COR-L47 (cell line): ENCODE results near the gene OAF.
"Not testable (repeated sequence)": the region's sequence is repeated elsewhere in the genome, so short reads cannot be mapped to it uniquely, and the experiment has no call there.

Experiments
- DNase-seq: peaks from one replicate; lab custom pipeline; 2025; lab: John Stamatoyannopoulos, UW

Gene OAF

DNA sequence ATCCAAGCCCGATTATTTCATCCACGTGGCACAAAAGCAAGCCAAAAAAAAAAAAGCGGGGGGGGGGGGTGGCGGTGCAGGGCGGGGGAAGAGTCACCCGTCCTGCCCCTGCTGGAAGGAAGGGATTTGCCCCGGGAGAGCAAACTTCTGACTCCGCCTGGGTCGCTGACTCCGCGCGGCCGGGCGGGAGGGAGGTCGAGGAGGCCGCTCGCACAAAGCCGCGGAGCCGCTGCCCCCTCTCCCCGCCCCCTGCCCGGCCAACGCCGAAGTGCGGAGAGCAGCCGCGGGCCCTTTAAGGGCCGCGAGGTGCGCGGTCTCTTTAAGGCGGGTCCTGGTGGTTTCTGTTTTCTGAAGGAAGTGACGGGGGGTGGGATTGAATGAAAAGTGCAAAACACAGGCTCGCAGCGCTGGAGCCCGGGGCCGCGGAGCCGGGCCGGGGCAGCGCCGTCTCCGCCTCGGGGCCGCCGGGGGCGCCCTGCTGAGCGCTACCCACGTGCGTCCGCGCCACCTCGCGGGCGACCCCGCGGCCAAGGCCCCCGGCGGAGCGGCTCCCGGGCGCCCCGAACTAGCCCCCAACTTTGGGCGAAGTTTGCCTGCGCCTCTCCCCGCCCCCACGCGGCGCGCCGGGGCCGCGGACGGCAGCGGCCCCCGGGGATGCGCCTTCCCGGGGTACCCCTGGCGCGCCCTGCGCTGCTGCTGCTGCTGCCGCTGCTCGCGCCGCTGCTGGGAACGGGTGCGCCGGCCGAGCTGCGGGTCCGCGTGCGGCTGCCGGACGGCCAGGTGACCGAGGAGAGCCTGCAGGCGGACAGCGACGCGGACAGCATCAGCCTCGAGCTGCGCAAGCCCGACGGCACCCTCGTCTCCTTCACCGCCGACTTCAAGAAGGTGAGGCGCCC is at the start of gene OAF:
Gene OAF, plus strand, starts transcription at position 407 of the 896 bp plus-strand sequence. Its CDS starts 248 bp downstream, at position 655.
- DNase-seq: no peak

DNA sequence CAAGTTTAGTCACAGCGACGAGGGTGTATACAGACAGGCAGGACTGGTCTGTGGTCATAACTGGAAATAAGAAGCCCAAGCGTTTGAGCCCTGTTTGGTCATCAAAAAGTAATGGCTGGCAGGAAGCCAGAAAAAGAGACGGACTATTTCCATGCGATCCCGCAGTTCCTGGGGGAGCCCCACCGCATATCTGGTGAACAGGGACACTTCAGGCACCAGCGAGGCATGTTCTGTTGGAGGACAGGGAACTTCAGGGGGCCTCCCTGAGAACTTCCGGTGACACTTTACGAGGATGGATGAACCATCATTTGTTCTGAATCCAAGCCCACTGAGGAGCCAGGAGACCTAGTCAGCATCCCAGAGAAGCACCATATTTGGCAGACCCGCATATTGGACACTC is 43.2 kb upstream of the OAF start:
- no peak for DNase-seq

DNA sequence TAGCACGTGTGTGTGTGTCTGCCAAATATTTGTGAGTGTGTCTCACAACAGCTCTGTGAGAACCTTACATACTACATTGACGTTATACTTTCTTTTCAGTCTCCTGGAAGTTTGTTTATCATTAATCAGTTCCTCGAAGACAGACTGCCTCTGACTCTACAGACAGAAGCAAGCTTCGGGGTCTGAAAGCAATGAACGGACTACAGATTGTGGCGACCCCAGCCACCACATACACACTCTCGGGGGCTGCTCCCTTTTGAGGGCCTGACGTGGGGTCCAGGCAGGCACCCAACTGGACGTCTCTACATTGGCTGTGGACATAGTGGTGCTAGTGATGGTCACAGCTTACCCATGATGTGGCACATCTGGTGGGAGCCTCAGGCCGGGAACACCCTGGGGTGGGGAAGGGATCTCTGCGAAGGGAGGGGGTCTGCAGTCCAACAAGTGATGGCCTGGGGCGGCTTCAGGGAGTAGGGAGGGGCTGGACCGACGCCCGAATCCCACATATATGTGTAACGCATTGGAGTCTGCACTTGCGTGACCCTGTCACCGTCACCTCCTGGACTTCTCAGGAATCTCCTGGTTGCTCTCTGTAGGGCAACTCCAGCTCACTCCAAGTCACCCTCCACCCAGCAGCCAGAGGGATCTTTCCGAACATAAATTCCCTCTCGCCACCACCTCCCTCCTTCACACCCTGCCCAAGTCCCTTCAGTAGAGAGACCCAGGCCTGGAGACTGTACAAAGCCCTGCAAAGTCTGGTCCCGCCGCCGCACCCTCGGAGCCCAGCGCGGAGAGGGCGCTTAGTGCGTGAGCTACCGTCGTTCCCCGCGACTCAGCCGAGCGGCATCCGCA is 42.5 kb upstream of the OAF start:
- no peak for DNase-seq

DNA sequence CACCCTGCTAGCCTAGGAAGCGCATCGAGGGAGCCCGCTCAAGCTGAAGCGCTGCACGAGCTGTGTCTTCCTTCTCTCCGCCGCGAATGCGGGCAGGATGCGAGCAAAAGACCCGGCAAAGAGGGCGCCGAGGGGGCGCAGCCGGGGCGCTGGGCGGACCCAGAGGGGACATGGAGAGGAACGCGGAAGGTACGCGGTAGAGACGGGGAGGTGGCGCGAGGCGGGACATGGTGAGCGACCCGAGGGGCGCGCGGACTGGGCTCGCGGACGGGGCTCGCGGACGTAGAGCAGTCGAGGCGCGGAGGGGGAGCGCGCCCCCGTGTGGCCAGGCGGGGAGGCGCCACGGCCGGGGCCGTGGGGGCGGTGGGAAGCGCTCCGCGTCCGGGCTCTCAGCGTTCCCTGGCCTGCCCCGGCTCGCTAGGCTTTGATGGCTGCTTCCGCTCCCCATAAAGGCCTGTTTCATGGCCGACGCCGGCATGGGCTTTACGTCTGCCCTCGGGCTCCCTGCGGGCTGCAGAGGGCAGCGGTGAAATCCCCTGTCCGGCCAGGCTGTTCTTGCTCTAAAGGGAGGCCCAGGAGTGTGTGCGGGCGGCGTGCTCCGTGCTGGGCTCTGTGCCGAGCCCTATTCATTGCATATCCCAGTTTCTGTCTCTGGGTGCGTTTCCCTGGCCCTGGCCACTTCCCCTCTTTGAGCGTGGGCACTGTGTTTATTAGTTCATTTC is 41.7 kb upstream of the OAF start:
- DNase-seq: peak; percentile 46

DNA sequence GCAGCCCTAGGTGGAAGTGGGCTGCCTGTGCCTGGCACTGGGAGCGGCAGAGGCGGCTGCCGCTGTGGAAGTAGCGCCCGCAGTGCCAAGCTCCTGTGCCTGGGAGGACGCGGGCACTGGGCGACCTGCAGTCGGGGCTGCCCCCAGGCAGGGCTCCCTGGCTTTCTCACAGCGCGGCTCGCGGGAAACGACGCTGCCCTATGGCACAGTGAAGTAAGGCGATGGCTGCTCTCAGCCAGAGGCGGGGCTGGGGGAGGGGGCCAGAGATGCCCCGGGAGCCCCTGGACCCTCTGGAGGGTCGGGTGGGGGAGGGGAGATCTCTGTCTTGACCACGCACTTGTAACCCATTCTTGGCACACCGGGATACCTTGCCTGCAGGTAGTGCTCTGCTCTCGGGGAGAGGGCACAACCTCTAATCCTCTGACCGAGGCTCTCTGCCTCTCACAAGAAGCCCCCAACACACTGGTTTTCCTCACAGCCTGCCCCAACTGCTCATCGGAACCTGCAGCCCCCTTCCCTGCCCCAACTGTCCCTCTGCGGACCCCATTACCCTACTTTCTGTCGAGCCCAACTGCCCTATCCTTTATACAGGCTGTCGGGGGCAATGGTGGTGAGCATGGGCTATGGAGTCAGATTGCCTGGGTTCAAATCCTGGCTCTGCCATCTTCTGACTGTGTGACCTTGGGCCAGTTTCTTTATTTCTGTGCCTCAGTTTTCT is 40.7 kb upstream of the OAF start:
- DNase-seq: no peak

DNA sequence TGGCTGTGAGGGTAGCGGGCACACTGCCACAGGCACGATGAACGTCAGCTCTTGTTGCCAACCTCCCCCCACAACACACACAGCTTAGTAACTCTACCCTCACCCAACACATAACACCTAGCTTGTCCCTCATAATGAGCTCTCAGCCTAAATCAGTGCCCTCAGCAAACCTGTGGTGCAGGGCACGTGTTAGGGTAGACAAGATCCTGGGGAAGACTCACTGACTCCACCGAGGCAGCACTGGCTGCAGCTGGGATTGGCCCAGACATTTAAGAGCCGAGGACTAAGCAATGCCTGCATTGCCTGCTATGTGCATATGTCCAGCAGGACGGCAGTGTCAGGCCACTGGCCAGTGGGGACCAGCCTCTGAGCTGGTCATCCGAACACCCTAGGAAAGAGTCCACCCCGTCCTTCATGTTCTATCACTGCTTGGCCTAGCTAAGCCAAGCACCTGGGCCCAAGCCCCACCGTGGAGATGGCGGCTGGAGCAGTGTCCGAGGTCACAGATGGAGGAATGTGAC is 40.0 kb upstream of the OAF start:
- no peak for DNase-seq

DNA sequence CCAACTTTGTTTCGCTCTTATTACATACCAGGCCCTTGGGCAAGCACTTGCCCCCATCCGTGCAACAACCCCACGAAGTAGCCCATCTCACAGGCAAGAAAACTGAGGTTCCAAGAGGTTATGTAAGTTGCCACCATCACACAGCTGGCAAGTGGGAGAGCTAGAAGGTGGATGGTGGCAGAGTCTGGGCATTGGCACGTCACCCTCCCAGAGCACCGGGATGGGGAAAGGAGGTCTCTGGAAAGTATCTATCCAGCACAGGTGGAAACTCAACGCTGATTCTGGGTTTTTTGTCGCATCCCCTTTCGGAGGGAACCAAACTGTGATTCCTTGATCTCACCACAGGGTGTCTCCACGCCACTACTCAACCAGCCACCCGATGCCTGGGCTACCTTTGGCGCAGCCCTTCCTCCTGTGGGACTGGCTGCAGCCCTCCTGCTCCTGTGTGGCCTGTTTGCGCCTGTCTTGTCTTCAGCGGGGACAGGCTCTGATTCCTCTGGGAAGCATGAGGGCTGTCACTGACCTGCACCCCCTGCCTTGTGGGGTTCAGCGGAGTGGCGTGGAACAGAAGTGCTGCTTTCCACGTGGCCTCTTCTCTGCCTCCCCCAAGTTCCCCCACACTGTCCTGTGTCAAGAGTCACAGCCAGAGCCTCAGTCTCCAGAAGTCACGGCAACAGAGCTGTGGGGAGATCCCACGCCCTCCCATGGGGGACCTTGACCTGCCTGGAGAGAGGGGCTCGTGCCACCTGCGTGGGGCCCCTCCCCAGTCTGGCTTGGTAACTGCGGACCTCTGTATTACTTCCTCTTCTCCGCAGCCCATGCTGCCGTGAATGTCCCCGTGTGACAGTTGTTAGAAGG is 38.5 kb upstream of the OAF start:
- peak; percentile 46 for DNase-seq

DNA sequence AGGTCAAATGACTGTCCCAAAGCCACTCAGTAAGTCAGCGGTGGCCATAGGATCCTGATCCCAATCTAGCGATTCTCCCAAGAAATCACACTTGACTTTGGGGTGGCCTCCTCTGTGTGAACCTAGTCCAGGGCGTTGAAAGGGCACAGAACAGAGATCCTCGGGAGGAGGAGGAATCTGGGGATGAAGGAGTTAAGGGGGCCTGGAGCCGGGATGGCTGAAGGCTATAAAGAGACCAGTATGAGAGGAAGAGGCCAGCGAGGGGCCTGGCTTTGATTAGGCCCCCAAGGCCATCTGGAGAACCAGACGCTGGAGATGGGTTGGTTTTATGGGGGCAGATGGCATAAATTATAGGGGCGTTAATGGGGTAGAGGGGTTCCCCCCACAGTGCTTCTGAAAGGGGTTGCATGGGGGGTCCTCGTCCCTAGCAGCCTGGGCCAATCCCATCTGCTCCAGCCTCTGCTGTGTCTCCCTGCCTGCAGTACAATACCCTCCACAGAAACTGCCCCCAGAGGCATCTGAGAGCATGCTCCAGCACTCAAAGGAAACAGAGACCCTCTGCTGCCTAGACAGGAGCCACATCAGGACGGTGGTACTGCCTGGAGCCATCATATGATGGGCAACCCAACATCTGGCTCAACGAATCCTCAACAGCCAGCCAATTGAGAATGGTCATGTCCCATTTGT is 37.7 kb upstream of the OAF start:
- no peak for DNase-seq

DNA sequence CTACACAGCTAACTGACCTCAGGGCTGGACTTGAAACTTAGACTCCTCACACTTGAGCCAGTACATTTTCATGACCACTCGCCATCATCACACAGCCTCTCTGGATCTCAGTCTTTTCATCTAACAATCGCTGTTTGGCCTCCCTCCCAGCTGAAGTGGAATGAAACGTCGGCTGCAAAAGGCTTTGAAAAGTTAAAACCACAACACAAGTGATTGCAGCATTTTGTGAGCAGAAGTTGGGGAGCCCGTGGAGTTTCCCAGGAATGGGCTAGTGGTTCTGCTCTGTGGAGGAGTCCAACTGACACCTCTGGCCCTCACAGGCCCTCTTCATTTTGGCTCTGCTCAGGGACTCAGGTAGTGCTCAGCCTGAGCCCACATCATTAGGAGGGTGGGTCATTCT is 37.0 kb upstream of the OAF start:
- DNase-seq: no peak

DNA sequence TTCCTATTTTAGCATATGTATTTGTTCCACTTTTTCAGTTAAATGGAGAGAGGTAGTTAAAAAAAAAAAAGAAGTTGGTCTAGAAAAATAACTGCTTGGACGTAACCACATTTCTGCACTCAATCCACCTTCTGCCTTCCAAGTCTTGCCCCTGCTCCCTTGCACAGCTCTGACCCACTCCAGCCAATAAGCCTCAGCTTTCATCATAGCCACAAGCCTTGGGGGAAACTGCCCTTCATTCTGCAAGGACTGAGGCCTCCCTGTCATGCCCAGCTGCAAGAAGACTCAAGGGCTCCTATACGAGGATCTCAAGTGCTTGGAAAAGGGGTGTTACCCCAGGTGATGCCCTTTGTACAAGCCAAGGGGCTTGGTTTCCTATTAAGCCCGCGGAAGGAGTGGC is 36.0 kb upstream of the OAF start:
- DNase-seq: no peak

DNA sequence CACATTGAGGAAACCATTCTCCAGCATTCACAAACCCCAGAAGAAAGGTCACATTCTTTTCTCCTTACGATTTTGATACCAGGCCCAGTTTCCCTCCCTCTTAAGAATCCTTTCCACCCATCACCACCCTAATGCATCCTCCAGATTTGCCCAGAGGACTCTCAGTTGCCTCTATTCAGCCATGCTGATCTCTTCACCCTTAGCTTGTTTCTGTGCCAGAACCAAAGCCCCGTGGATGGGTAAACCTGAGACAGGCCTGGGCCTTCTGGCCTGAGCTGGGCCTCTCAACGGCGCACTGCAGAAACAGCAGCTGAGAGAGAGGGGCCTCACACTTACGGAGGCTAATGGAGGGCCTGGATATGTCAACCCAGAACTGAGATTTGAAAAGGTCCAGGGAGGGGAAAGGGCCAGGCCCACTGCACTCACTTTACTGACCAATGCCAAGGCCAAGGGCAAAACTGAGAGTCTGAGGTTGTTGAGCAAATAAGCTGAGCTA is 32.2 kb upstream of the OAF start:
- no peak for DNase-seq

DNA sequence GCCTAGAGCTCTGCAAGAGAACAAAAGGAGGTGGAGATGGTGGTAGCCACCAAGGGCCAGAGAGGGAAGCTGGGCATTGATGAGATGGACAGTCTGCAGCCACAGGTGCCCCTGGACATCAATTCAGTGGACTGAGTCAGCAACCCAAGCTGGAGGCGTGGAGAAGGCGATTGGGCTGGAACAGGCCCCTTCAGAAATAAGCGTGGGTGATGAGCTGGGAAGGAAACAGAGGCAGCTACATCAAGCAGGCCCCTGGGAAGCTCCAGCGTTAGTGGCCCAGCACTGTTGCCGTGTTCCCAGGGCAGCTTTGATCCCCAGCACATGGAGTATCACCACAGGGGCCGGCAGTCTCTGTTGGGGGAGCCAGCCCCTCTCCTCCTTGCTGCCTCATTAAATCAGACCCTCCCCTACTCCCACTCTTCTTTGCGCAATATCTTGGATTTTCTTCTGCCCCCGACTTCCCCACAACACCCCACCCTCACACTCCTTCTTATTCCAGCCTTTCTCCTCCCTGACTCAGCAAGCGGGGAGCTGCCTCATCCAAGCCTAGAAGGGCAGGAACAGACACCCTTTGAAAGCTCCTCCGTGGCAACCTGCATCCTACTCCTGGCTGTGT is 31.7 kb upstream of the OAF start:
- DNase-seq: no peak

DNA sequence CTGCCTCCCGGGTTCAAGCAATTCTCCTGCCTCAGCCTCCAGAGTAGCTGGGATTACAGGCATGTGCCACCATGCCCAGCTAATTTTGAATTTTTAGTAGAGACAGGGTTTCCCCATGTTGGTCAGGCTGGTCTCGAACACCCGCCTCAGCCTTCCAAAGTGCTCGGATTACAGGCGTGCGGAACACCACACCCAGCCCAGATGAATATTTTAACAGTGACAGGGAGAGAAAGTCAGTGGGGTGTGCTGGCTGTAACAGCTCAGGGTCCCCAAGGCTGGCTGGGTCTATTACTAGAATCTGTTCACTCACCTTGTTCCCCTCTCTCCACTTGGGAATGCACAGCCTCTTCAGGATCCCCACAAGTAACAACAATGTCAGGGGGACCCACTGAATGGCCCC is 30.8 kb upstream of the OAF start:
- not testable (repeated sequence) for DNase-seq

DNA sequence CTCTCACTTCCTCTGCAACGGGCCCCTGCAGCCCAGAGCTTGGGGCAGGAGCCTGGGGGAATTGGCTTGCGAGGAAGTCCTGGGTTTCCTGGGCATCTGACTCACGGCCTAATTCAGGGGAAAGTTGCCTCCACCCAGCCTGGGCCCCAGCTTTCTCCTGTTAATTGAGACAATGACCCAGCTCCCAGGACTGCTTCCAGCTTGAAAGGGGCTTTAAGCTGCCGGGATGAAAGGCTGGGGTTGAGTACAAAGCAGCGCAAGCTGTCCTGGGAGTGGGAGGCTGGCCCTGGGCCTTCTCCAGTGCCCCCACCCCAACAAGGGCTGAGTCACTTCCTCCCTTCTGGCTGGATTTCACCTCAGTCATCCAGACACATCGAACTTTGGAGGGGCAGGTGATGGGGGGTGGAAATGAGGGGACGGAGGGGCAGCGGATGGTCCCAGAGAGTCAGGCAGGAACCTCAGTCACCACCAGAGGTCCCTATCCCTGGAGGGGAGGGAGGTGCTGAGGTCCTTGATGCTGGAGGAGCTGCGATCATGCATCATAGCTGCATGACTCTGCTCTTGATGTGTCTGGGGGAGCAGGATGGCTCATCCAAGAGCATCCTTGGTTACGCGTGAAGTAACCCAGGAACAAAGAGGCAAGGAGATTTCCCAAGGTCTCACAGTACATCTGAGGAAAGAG is 30.1 kb upstream of the OAF start:
- no peak for DNase-seq

DNA sequence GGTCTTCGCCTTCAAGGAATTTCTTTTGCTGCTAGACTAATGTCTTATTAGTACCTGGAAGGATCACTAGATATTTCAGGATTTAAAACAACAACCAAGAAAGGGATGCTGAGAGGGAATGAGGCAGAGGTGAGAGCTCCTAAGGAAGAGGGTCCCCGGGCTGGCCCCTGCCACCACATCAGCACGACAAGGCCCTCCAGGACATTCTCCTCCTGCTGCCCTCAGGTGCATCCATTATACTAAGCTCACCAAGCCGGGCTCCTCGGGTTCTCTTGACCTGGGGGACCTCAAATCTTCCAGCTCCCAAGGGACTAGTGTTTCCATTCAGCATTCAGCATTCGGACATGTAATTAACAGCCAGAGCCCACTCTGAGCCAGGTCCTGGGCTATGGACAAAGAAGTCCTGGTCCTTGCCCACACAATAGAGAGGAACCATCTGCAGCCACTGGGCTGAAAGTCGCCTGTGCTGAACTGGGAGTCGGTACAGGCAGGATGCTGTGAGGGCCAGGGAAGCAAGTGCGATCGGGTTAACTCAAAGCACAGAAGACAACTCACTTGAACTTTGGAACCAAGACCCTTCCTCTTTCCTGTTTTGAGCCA is 29.4 kb upstream of the OAF start:
- DNase-seq: no peak

DNA sequence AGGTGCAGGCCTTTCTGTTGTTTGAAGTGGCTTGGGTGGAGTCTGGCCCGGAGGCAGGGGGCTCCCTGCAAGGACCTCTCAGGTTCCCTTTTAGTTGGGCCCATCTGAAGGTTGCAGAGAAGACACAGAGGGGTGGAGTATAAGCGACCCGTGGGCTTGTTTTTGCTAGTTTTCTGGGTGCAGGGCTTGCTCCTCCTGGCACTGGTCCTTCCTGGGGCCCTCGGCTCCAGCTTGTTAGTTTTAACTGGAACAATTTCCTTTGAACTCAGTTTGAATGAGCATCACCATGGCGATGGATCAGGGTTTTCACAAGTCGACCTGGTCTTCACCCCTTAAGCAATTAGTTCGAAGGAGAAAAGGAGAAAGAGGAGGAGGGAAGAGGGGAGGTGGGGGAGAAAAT is 28.5 kb upstream of the OAF start:
- no peak for DNase-seq

DNA sequence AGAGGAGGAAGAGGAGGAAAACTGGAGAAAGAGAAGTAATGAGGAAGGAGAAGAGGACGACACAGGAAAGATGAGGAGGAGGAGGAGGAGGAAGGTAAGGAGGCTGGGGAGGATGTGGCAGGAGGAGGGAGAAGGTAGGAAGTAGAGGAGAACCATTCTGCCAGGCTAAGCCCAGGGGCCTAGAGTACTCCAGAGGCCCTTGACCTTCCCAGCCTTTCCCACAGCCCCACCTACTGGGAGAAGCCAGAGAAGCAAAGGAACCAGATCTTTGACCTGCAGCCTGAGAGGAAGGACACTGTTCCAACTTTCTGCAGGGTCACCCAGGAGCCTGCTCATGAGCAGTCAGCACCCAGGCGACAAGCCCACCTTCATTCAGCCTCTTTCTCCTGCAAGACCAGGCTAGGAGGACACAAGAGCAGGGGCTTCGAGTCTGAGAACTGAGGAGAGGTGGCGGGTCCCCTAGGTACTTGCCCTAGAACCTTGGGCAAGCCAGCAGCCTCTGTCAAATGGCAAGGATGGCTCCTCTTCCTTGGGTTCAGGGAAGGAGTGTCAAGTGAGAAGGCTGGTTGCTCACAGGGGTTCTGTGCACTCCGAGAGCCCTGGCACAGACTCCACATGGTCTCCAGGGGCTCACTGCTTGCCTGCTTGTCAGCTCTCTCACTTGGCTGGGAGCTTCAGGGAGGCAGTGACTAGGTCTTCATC is 27.9 kb upstream of the OAF start:
- DNase-seq: no peak

DNA sequence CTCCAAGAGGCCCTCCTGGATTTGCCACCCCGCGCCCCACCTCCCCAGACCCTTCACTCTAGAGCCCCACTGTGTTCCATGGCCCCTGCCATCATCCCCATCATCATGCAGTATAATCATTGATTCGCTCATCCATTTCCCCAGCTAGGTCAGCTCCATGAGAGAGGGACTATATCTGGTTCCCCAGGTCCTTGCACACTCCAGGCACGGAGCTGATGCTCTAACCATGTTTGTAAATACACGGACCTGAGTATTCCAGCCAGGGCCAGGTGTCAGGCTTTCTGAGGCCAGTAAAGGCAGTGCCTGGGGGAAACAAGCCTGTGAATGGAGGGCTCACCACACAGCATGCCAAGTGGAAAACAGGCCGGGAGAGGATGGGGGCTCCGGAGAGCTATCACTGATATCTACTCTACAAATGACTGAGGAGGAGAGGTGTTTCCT is 27.1 kb upstream of the OAF start:
- no peak for DNase-seq
